H1 (cell line): ENCODE measurements around the gene FMO4. TPM values are rescaled to one million over a fixed set of nuclear protein-coding genes. Genes with fewer than 3 reads are reported as not detected.

Source experiments
- CTCF ChIA-PET: fragments of 300-600 bp; sonication (Branson Sonifier 250); formaldehyde crosslinking; loops from one replicate; lab custom pipeline; 2021; ENCODE audit not compliant: partially characterized antibody; lab: Charles Lee
- POLR2A ChIA-PET: fragments of 300-600 bp; sonication (Branson Sonifier 250); formaldehyde crosslinking; loops from one replicate; lab custom pipeline; 2021; ENCODE audit warnings: inconsistent platforms; ENCODE audit not compliant: partially characterized antibody; lab: Charles Lee
- DNase-seq, 2 experiments: peaks; one replicate each; pipeline versions ENCODE4 v3.0.0 to v3.0.0-alpha.2; 2010 to 2022; ENCODE audit warnings: low spot score in 2 of 2, low read depth in 1 of 2, mixed read lengths in 1 of 2
- FAIRE-seq: peaks from 2 replicates; lab custom pipeline; 2011; peaks lifted over from hg19 to GRCh38; lab: Jason Lieb, UNC
- H2AFZ ChIP-seq: 2 replicates; pipeline ENCODE4 v1.8.1; 2012; ENCODE audit warnings: low read length, inconsistent platforms
- H2AK5ac ChIP-seq: 2 replicates; pipeline ENCODE4 v1.6.1; 2013; ENCODE audit warnings: low read depth, low read length
- H2BK120ac ChIP-seq: replicated peaks from 2 replicates; pipeline ENCODE3; 2013; ENCODE audit warnings: low read depth, low read length, inconsistent platforms
- H2BK12ac ChIP-seq: 2 replicates; pipeline ENCODE4 v1.6.1; 2013; ENCODE audit warnings: low read depth, low read length
- H2BK15ac ChIP-seq: 2 replicates; pipeline ENCODE4 v1.6.1; 2013; ENCODE audit warnings: low read length
- H2BK20ac ChIP-seq: 2 replicates; pipeline ENCODE4 v1.6.1; 2013; ENCODE audit warnings: low read length
- H2BK5ac ChIP-seq: 2 replicates; pipeline ENCODE4 v1.6.1; 2013; ENCODE audit warnings: low read depth, low read length
- H3K14ac ChIP-seq: 2 replicates; pipeline ENCODE4 v1.6.1; 2013; ENCODE audit warnings: inconsistent platforms; ENCODE audit not compliant: insufficient read length
- H3K18ac ChIP-seq: 2 replicates; pipeline ENCODE4 v1.6.1; 2013; ENCODE audit warnings: low read length; ENCODE audit errors: extremely low read depth
- H3K23ac ChIP-seq: 2 replicates; pipeline ENCODE4 v1.6.1; 2013; ENCODE audit warnings: inconsistent platforms; ENCODE audit not compliant: insufficient read length
- H3K23me2 ChIP-seq: 2 replicates; pipeline ENCODE4 v1.6.1; 2013; ENCODE audit warnings: low read depth, low read length
- H3K27ac ChIP-seq: 2 replicates; pipeline ENCODE4 v1.6.1; 2011; ENCODE audit warnings: low read depth, low read length, inconsistent platforms
- H3K27me3 ChIP-seq, 4 experiments: replicated peaks in 1 of 4; 1 replicate in 1 of 4; 2 replicates in 3 of 4; pipeline versions ENCODE4 v1.6.1 to v1.8.1; 2011 to 2013; ENCODE audit warnings: low read length in 3 of 4, mild to moderate bottlenecking in 3 of 4, inconsistent platforms in 2 of 4, mixed read lengths in 2 of 4, moderate library complexity in 1 of 4; ENCODE audit not compliant: control insufficient read depth in 3 of 4, insufficient read depth in 3 of 4; ENCODE audit errors: extremely low read depth in 1 of 4
- H3K36me3 ChIP-seq, 4 experiments: 2 replicates each; pipeline versions ENCODE4 v1.6.1 to v1.8.1; 2011 to 2013; ENCODE audit warnings: mild to moderate bottlenecking in 4 of 4, low read length in 3 of 4, moderate library complexity in 2 of 4, control low read depth in 1 of 4, inconsistent platforms in 1 of 4; ENCODE audit not compliant: insufficient read depth in 4 of 4, control insufficient read depth in 2 of 4
- H3K4ac ChIP-seq: replicated peaks from 2 replicates; pipeline ENCODE3; 2013; ENCODE audit warnings: low read length, low read depth, mixed read lengths, inconsistent platforms; ENCODE audit not compliant: insufficient read length
- H3K4me1 ChIP-seq, 4 experiments: replicated peaks in 1 of 4; 1 replicate in 1 of 4; 2 replicates in 3 of 4; pipeline versions ENCODE4 v1.6.1 to v1.8.1; 2011 to 2013; ENCODE audit warnings: low read length in 3 of 4, inconsistent platforms in 2 of 4, mixed read lengths in 1 of 4; ENCODE audit not compliant: insufficient read depth in 4 of 4, control insufficient read depth in 3 of 4
- H3K4me2 ChIP-seq, 2 experiments: 2 replicates each; pipeline versions ENCODE4 v1.6.1 to v1.8.1; 2011 to 2013; ENCODE audit warnings: low read depth in 2 of 2, low read length in 2 of 2, control low read depth in 1 of 2, inconsistent platforms in 1 of 2, mild to moderate bottlenecking in 1 of 2; ENCODE audit not compliant: insufficient read depth in 1 of 2
- H3K4me3 ChIP-seq, 4 experiments: fragments of 200-600, 300-600 bp in 1 of 4; sonication (generic), shearing (Covaris generic), sonication (Bioruptor Twin) in 1 of 4; 2 replicates each; pipeline versions ENCODE4 v1.5.1 to v1.8.1; 2011 to 2016; ENCODE audit warnings: low read length in 4 of 4, low read depth in 3 of 4, control low read depth in 2 of 4, inconsistent platforms in 2 of 4, mild to moderate bottlenecking in 2 of 4, mixed read lengths in 1 of 4, moderate library complexity in 1 of 4; ENCODE audit not compliant: insufficient read depth in 2 of 4; ENCODE audit errors: extremely low read depth in 1 of 4
- H3K56ac ChIP-seq: replicated peaks from 2 replicates; pipeline ENCODE3; 2013; ENCODE audit warnings: low read depth, mild to moderate bottlenecking, mixed read lengths, low read length, inconsistent platforms; ENCODE audit not compliant: insufficient read length
- H3K79me1 ChIP-seq: 2 replicates; pipeline ENCODE4 v1.6.1; 2013; ENCODE audit warnings: low read depth, low read length, control low read depth
- H3K79me2 ChIP-seq, 2 experiments: 2 replicates each; pipeline versions ENCODE4 v1.6.1 to v1.8.1; 2012 to 2013; ENCODE audit warnings: low read length in 2 of 2, mild to moderate bottlenecking in 2 of 2, inconsistent platforms in 1 of 2; ENCODE audit not compliant: insufficient read depth in 2 of 2, control insufficient read depth in 1 of 2
- H3K9ac ChIP-seq, 4 experiments: replicated peaks in 1 of 4; 1 replicate in 1 of 4; 2 replicates in 3 of 4; pipeline versions ENCODE4 v1.6.1 to v1.8.1; 2011 to 2013; ENCODE audit warnings: low read depth in 3 of 4, low read length in 3 of 4, control low read depth in 2 of 4, mild to moderate bottlenecking in 2 of 4, moderate library complexity in 2 of 4, inconsistent platforms in 1 of 4; ENCODE audit errors: extremely low read depth in 1 of 4
- H3K9me3 ChIP-seq, 2 experiments: 2 replicates each; pipeline versions ENCODE4 v1.6.1 to v1.8.1; 2012 to 2013; ENCODE audit warnings: mild to moderate bottlenecking in 2 of 2, moderate library complexity in 2 of 2, control low read depth in 1 of 2, inconsistent platforms in 1 of 2, low read depth in 1 of 2, low read length in 1 of 2, mixed read lengths in 1 of 2; ENCODE audit not compliant: insufficient read depth in 2 of 2
- H4K20me1 ChIP-seq, 2 experiments: replicated peaks in 1 of 2; 2 replicates each; pipeline versions ENCODE3 to v1.8.1; 2011 to 2013; ENCODE audit warnings: inconsistent platforms in 2 of 2, low read length in 2 of 2, mild to moderate bottlenecking in 1 of 2; ENCODE audit not compliant: insufficient read depth in 2 of 2, control insufficient read depth in 1 of 2
- H4K5ac ChIP-seq: 2 replicates; pipeline ENCODE4 v1.6.1; 2013; ENCODE audit warnings: low read length, low read depth, mixed read lengths, inconsistent platforms; ENCODE audit not compliant: insufficient read length
- H4K8ac ChIP-seq: 2 replicates; pipeline ENCODE4 v1.8.0; 2013; ENCODE audit warnings: mild to moderate bottlenecking, moderate library complexity, low read length, inconsistent platforms; ENCODE audit not compliant: insufficient read depth; ENCODE audit errors: extremely low read depth
- H4K91ac ChIP-seq: replicated peaks from 2 replicates; pipeline ENCODE3; 2013; ENCODE audit warnings: low read length, mixed read lengths, inconsistent platforms; ENCODE audit not compliant: insufficient read length
- ASH2L ChIP-seq: fragments of 200-600, 300-600 bp; sonication (generic); IDR thresholded peaks from one replicate; pipeline ENCODE4 v1.7.1; 2017; ENCODE audit warnings: low read length
- CBX5 ChIP-seq: fragments of 300-800, 300-1000 bp; sonication (generic); IDR thresholded peaks from 2 replicates; pipeline ENCODE4 v1.7.1; 2016; ENCODE audit warnings: antibody characterized with exemption, low read length, low read depth
- CTCF ChIP-seq, 3 experiments: IDR thresholded peaks; 1 replicate in 2 of 3; 2 replicates in 1 of 3; pipeline versions ENCODE4 v1.5.1 to v1.6.1; 2011; ENCODE audit warnings: low read length in 3 of 3, mild to moderate bottlenecking in 3 of 3, inconsistent platforms in 2 of 3, low read depth in 1 of 3, moderate library complexity in 1 of 3; ENCODE audit not compliant: insufficient read depth in 1 of 3; ENCODE audit errors: control extremely low read depth in 1 of 3
- EP300 ChIP-seq, 2 experiments: IDR thresholded peaks; 1 replicate in 1 of 2; 2 replicates in 1 of 2; pipeline ENCODE4 v1.6.1; 2011 to 2012; ENCODE audit warnings: low read depth in 2 of 2, low read length in 2 of 2, mild to moderate bottlenecking in 2 of 2, borderline replicate concordance in 1 of 2, inconsistent platforms in 1 of 2, moderate library complexity in 1 of 2
- RAD21 ChIP-seq, 2 experiments: IDR thresholded peaks in 1 of 2; conservative IDR thresholded peaks in 1 of 2; 2 replicates each; pipeline ENCODE4 v1.6.1; 2011; ENCODE audit warnings: low read depth in 2 of 2, low read length in 2 of 2, improper control_type of control experiment in 1 of 2, inconsistent platforms in 1 of 2, mild to moderate bottlenecking in 1 of 2, moderate library complexity in 1 of 2
- WGBS, 2 experiments: shearing (Covaris generic) in 1 of 2; methylation state at CpG; one replicate each; pipeline versions ENCODE4 v1.1.6 to v1.1.7; 2013 to 2015; ENCODE audit warnings: low lambda C conversion rate in 2 of 2, mixed read lengths in 2 of 2, inconsistent platforms in 1 of 2, low coverage in 1 of 2, missing lambda C conversion rate in 1 of 2; ENCODE audit not compliant: insufficient replicate concordance in 2 of 2, insufficient coverage in 1 of 2, insufficient read length in 1 of 2; ENCODE audit errors: extremely low coverage in 1 of 2, missing lambda C conversion rate in 1 of 2; 5-methylcytosine and 5-hydroxymethylcytosine counted together
- polyA plus RNA-seq, 7 experiments: library from polyadenylated mRNA; depleted of rRNA in 3 of 7; stranded (reverse) in 5 of 7; unstranded in 2 of 7; fragments of >200 nt in 5 of 7; fragments of 200-250 nt in 2 of 7; gene quantifications; 1 replicate in 5 of 7; 2 replicates in 1 of 7; 4 replicates in 1 of 7; pipeline versions ENCODE4 v1.2.1 to v1.2.3, GENCODE V29; 2011 to 2013; ENCODE audit warnings: missing spikeins in 2 of 7, mixed read lengths in 2 of 7
- total RNA-seq: library from RNA; stranded (reverse); fragmentation: NEBNext Ultra II Directional; extraction: Animal tissue kit (Norgen Biotek cat#: 25700); gene quantifications from 2 replicates; pipeline ENCODE4 v1.2.1, GENCODE V29; 2021

FMO4 gene
- total and polyA plus RNA-seq, 2 of the 8 experiments (the other 6 are each of a cell fraction or from before 2014, with no cell fraction given): 1.5 to 2.3 TPM

- Histone ChIP-seq H3K9ac (no peak overlapping the region), H3K56ac (no peak overlapping the region), H3K27me3 (no peaks in the 10 kb centered on the region), H3K9me3 (peaks cover 0 to 3% of the 10 kb centered on the region in 2 experiments; a peak in 1 of 4 replicates), H3K36me3 (no peaks in the 10 kb centered on the region), H3K79me2 (no peaks in the 10 kb centered on the region), H4K8ac (no peak overlapping the region), H2BK120ac (no peak overlapping the region), H2AK5ac (no peak overlapping the region), H3K23me2 (no peaks in the 10 kb centered on the region), H3K14ac (no peak overlapping the region), H2BK5ac (no peak overlapping the region), H2AFZ (no peak overlapping the region), H3K4ac (no peak overlapping the region), H4K20me1 (no peaks in the 10 kb centered on the region), H3K23ac (no peak overlapping the region), H3K4me1 (no peaks in the 10 kb centered on the region), H3K79me1 (no peaks in the 10 kb centered on the region), H4K5ac (no peak overlapping the region), H3K4me2 (no peak overlapping the region), H2BK12ac (no peak overlapping the region), H2BK20ac (no peak overlapping the region), H2BK15ac (no peak overlapping the region), H3K18ac (no peak overlapping the region), H3K27ac (no peak overlapping the region), H3K4me3 (no peak overlapping the region), H4K91ac (no peak overlapping the region)
- DNase-seq (no peak), FAIRE-seq (no peak)
- TF ChIP-seq CBX5 (no peak), EP300 (IDR thresholded peaks at IDR 0.05; ENCODE audit: borderline replicate concordance in 1 of 2, low read depth in 2 of 2, low read length in 2 of 2) (no peak), CTCF (IDR thresholded peaks at IDR 0.05; ENCODE audit: control extremely low read depth in 1 of 3, insufficient read depth in 1 of 3, low read depth in 1 of 3, low read length in 3 of 3) (peak in 2 of 3 experiments; percentile 25 to 44; a peak in 3 of 4 replicates), RAD21 (IDR thresholded peaks at IDR 0.05 in 1 of 2, conservative IDR thresholded peaks at IDR 0.05 in 1 of 2; ENCODE audit: low read depth in 2 of 2, low read length in 2 of 2) (peak in 1 of 2 experiments; percentile 28; a peak in 2 of 4 replicates), ASH2L (no peak)
- ChIA-PET CTCF (interaction anchor here (1.0 to 2.9 kb wide), 5 partner anchors 16 to 46 kb away, joined by 3 to 11 read pairs (median 5); partner anchors contain the start of gene FMO1), POLR2A (no interaction called here)
- 71% methylated on average over 4 of the region's 4 CpGs; no CpG with 5 or more reads in 1 of the 2 experiments for WGBS, 2 experiments
Observed at GRCh38 chr1:171266930-171267329, 47.1 kb upstream of the FMO4 start.
